Dermis lymphatic vessel endothelial cell (primary cell): Measurements from ENCODE around the gene DEPDC7. TPM values are rescaled to one million over a fixed set of nuclear protein-coding genes. Genes with fewer than 3 reads are reported as not detected.

Experiments
- total RNA-seq: library from RNA; depleted of rRNA; stranded (reverse); fragments of >200 nt; gene quantifications from 2 replicates; pipeline ENCODE4 v1.2.1, GENCODE V29; 2014

The DEPDC7 gene
- 0.09 and 0.11 TPM in 2 replicates for total RNA-seq

DNA sequence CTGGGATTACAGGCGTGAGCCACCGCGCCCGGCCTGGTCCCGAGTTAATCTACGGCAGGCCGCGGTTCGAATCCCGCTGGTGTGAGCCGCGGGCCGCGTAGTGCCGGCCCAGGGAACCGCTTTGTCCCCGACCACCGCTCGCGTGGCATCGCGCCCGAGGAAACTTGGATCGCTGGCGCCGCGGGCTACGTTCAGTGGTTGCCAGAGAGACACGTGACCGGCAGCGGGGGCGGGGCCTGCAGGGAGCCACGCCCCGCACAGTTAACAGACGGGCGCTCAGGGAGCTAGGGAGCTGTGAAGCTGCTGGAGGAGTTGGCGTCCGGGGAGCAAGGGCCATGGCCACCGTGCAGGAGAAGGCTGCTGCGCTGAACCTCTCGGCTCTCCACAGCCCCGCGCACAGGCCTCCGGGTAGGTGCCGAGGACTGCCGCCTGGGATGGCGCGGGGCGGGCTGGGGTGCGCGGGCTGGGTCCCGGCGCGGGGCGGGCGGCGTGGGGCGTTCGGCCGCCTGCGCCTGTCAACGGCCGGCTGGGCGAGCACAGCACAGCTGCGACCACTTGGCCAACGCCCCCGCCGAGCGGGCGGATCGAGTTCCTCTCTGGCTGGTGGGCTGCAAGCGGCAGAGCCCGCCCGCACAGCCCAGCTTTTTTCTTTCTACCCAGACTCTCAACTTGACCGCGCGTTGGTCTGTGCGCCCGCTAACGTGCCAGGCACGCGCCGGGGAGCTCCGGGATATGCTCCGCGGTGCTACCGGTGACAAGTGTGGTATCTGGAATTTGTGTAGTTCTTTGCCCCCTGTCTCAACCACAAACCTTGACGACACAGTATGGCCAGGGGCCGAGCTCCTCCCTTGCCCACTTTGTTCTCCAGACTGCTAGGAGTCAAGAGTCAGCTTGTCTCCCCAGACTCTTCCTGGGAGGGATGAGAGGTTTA lies at the start of gene DEPDC7:
DEPDC7 (plus strand) TSS at position 258 of the 931 bp plus-strand sequence; CDS start at position 336, 78 bp downstream.

DNA sequence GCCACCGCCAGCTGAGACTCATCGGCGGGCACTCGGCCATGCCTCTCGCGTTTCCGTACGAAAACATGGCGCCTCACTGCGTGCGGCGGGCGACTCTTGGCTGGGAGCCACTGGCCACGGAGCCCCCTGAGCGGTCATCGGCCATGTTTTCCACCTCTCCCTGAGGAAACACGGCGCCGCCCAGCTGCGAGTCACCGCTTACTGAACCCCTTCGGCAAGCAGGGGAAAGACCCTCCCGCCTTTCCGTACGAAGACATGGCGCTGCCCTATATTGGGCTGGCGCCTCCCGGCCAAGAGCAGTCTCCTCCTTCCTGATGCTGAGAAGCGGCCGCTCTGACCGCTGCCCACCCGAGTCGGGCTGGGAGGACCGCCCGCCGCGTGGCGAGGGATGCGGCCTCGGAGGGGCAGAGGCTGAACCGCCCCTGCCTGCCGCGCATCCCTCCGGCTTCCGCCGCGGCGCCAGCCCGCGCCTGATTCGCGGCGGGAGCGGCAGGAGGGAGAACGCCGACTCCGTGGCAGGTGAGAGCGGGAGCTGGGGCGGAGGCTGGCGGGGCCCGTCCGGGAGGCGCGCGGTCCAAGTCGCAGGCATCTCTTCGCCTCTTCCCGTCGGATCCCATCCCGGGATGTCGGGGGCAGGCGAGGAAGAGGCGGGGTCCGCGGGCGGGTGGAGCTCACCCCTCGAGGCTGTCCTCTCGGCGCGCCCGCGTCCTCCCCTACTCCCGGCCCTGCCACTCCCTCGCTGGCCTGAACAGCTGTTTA lies 23.8 kb downstream of the DEPDC7 start, which contains the start of gene TCP11L1:
TCP11L1 (plus strand) TSS at position 299 of the 759 bp plus-strand sequence. CDS start 4,202 bp downstream, outside the sequence.

Other genes starting within 250 kb of the DEPDC7 start
- under 0.01 TPM in 2 replicates for gene CCDC73, start 221.2 kb upstream of the DEPDC7 start, total RNA-seq
- gene PRRG4, start 186.0 kb upstream of the DEPDC7 start, total RNA-seq: 0.52 and 1.3 TPM in 2 replicates
- gene QSER1, start 123.1 kb upstream of the DEPDC7 start, total RNA-seq: 9.2 and 18.3 TPM in 2 replicates
- gene TCP11L1, start 23.7 kb downstream of the DEPDC7 start, total RNA-seq: 10.7 and 11.4 TPM in 2 replicates
- gene CSTF3, start 145.6 kb downstream of the DEPDC7 start, total RNA-seq: 14.4 and 22.7 TPM in 2 replicates
- 101 and 111 TPM in 2 replicates for gene HIPK3, start 241.5 kb downstream of the DEPDC7 start, total RNA-seq